Glutamatergic neuron (in vitro differentiated cells): Measurements from ENCODE around the gene GDPGP1. TPM values are rescaled to one million over a fixed set of nuclear protein-coding genes. Genes with fewer than 3 reads are reported as not detected.

ENCODE experiments used
- DNase-seq: peaks from one replicate; pipeline ENCODE4 v3.0.0; 2022
- H3K27ac Mint-ChIP-seq: one replicate; pipeline ENCODE4 v1.8.0; 2020; ENCODE audit warnings: mild to moderate bottlenecking, mixed read lengths, inconsistent platforms; ENCODE audit not compliant: unreplicated experiment
- H3K27me3 Mint-ChIP-seq: one replicate; pipeline ENCODE4 v1.8.0; 2020; ENCODE audit warnings: mild to moderate bottlenecking, moderate library complexity, mixed read lengths, inconsistent platforms; ENCODE audit not compliant: unreplicated experiment
- H3K36me3 Mint-ChIP-seq: one replicate; pipeline ENCODE4 v1.8.0; 2020; ENCODE audit warnings: mild to moderate bottlenecking, mixed read lengths, inconsistent platforms; ENCODE audit not compliant: unreplicated experiment
- H3K4me1 Mint-ChIP-seq: one replicate; pipeline ENCODE4 v1.8.0; 2020; ENCODE audit warnings: mild to moderate bottlenecking, low read depth, mixed read lengths, inconsistent platforms; ENCODE audit not compliant: unreplicated experiment
- H3K4me3 Mint-ChIP-seq: one replicate; pipeline ENCODE4 v1.8.0; 2020; ENCODE audit warnings: mild to moderate bottlenecking, mixed read lengths, inconsistent platforms; ENCODE audit not compliant: unreplicated experiment
- H3K9me3 Mint-ChIP-seq: one replicate; pipeline ENCODE4 v1.8.0; 2020; ENCODE audit warnings: mild to moderate bottlenecking, moderate library complexity, mixed read lengths, inconsistent platforms; ENCODE audit not compliant: unreplicated experiment
- total RNA-seq: library from RNA; stranded (reverse); fragmentation: NEBNext Ultra II Directional; extraction: Animal tissue kit (Norgen Biotek cat#: 25700); gene quantifications from one replicate; pipeline ENCODE4 v1.2.1, GENCODE V29; 2021; ENCODE audit not compliant: unreplicated experiment
- TF ChIP-seq, protein P1 (sequence below): fragments of 200-600 bp; sonication (generic); IDR thresholded peaks from one replicate; pipeline ENCODE4 v1.5.0; 2021; ENCODE audit not compliant: partially characterized antibody, unreplicated experiment

The GDPGP1 gene
- total RNA-seq, 1 donor from 2014 or later = 7.4 TPM

DNA sequence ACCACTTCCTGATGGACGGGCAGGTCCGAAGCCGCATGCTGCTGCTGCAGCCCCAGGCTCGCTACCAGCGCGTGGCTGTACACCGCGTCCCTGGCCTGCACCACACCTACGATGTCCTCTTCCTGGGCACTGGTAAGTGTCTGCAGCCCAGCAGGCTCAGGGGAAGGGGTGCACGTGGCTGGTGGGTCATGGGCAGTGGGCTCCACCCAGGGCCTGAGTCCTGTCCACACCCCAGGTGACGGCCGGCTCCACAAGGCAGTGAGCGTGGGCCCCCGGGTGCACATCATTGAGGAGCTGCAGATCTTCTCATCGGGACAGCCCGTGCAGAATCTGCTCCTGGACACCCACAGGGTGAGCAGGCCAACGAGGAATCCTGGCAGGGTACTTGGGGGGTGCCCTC, 9.0 kb upstream of the GDPGP1 start:
- peak overlapping the region; percentile 76 for H3K27ac Mint-ChIP-seq
- no peak for DNase-seq
- TF ChIP-seq, protein P1, sequence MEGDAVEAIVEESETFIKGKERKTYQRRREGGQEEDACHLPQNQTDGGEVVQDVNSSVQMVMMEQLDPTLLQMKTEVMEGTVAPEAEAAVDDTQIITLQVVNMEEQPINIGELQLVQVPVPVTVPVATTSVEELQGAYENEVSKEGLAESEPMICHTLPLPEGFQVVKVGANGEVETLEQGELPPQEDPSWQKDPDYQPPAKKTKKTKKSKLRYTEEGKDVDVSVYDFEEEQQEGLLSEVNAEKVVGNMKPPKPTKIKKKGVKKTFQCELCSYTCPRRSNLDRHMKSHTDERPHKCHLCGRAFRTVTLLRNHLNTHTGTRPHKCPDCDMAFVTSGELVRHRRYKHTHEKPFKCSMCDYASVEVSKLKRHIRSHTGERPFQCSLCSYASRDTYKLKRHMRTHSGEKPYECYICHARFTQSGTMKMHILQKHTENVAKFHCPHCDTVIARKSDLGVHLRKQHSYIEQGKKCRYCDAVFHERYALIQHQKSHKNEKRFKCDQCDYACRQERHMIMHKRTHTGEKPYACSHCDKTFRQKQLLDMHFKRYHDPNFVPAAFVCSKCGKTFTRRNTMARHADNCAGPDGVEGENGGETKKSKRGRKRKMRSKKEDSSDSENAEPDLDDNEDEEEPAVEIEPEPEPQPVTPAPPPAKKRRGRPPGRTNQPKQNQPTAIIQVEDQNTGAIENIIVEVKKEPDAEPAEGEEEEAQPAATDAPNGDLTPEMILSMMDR = no peak
- no peak overlapping the region for H3K4me3 Mint-ChIP-seq
- H3K36me3 Mint-ChIP-seq = peaks cover 9% of the 10 kb centered on the region
- peaks cover 20% of the 10 kb centered on the region for H3K4me1 Mint-ChIP-seq
- H3K9me3 Mint-ChIP-seq = peaks cover 6% of the 10 kb centered on the region
- H3K27me3 Mint-ChIP-seq = peaks cover 10% of the 10 kb centered on the region

GRCh38 chr15:90225504-90226234, 8.3 kb upstream of the GDPGP1 start:
- Mint-ChIP-seq H3K4me3 (no peak overlapping the region), H3K36me3 (peaks cover 9% of the 10 kb centered on the region), H3K27me3 (peaks cover 9% of the 10 kb centered on the region), H3K9me3 (peaks cover 6% of the 10 kb centered on the region), H3K4me1 (peaks cover 20% of the 10 kb centered on the region), H3K27ac (peak overlapping the region; percentile 46)
- TF ChIP-seq, protein P1 = no peak
- DNase-seq = no peak

DNA sequence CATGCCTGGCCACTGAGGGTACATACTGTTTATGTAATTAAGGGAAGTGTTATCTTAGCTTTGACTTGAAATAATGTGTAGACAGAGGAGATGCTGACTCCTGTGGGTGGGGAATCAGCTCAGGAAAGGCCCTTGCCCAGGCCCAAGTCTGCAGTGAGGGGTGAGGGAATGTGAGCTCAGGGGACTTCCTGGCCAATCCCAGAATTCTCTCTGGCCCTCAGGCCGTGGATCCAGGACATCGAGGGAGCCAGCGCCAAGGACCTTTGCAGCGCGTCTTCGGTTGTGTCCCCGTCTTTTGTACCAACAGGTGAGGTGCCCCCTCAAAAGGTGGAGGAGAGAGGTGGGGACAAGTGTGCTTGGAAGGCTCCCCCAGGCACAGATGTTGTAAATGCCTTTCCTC, 6.7 kb upstream of the GDPGP1 start:
- Mint-ChIP-seq H3K27ac (no peak overlapping the region), H3K27me3 (peaks cover 7% of the 10 kb centered on the region), H3K9me3 (peaks cover 4% of the 10 kb centered on the region), H3K36me3 (peaks cover 9% of the 10 kb centered on the region), H3K4me3 (no peak overlapping the region), H3K4me1 (peaks cover 15% of the 10 kb centered on the region)
- TF ChIP-seq, protein P1 = no peak
- DNase-seq = no peak

- no peak for DNase-seq
- Mint-ChIP-seq H3K9me3 (peaks cover 8% of the 10 kb centered on the region), H3K4me1 (peaks cover 15% of the 10 kb centered on the region), H3K36me3 (peaks cover 9% of the 10 kb centered on the region), H3K27me3 (peaks cover 6% of the 10 kb centered on the region), H3K27ac (no peak overlapping the region), H3K4me3 (no peak overlapping the region)
- TF ChIP-seq, protein P1 = no peak
Measured at GRCh38 chr15:90227816-90228772, 5.9 kb upstream of the GDPGP1 start.
